Keratinocyte (primary cell): ENCODE data around the gene MT3. TPM values are rescaled to one million over a fixed set of nuclear protein-coding genes. Genes with fewer than 3 reads are reported as not detected.

Source experiments
- DNase-seq: peaks from one replicate; pipeline ENCODE4 v3.0.0-alpha.2; 2011; ENCODE audit warnings: low read depth, missing footprints, low spot score
- FAIRE-seq: peaks from 2 replicates; lab custom pipeline; 2011; peaks lifted over from hg19 to GRCh38; lab: Jason Lieb, UNC
- H2AFZ ChIP-seq: 2 replicates; pipeline ENCODE4 v1.6.0; 2012; ENCODE audit warnings: low read length, control low read depth, inconsistent platforms; ENCODE audit not compliant: control insufficient read depth
- H3K27ac ChIP-seq: 2 replicates; pipeline ENCODE4 v1.5.1; 2011; ENCODE audit warnings: low read length; ENCODE audit not compliant: control insufficient read depth, insufficient read depth
- H3K27me3 ChIP-seq: 3 replicates; pipeline ENCODE4 v1.6.0; 2011; ENCODE audit warnings: low read length; ENCODE audit not compliant: control insufficient read depth, insufficient read depth; ENCODE audit errors: extremely low read depth
- H3K36me3 ChIP-seq, 2 experiments: 2 replicates in 1 of 2; 3 replicates in 1 of 2; pipeline ENCODE4 v1.5.1; 2011; ENCODE audit warnings: low read length in 2 of 2, mild to moderate bottlenecking in 1 of 2; ENCODE audit not compliant: control insufficient read depth in 2 of 2, insufficient read depth in 2 of 2; ENCODE audit errors: extremely low read depth in 1 of 2
- H3K4me1 ChIP-seq: 3 replicates; pipeline ENCODE4 v1.5.1; 2011; ENCODE audit warnings: low read length; ENCODE audit not compliant: control insufficient read depth, insufficient read depth; ENCODE audit errors: extremely low read depth
- H3K4me2 ChIP-seq: 3 replicates; pipeline ENCODE4 v1.6.0; 2011; ENCODE audit warnings: low read depth, low read length; ENCODE audit not compliant: control insufficient read depth, insufficient read depth; ENCODE audit errors: extremely low read depth
- H3K4me3 ChIP-seq, 3 experiments: fragments of 200-600 bp in 1 of 3; sonication (generic) in 1 of 3; 2 replicates in 2 of 3; 3 replicates in 1 of 3; pipeline ENCODE4 v1.5.1; 2011 to 2016; ENCODE audit warnings: low read length in 3 of 3, mild to moderate bottlenecking in 3 of 3, control low read depth in 2 of 3, inconsistent platforms in 1 of 3, low read depth in 1 of 3, mixed read lengths in 1 of 3, mixed run types in 1 of 3, moderate library complexity in 1 of 3; ENCODE audit not compliant: control insufficient read depth in 2 of 3, insufficient read depth in 2 of 3; ENCODE audit errors: extremely low read depth in 1 of 3
- H3K79me2 ChIP-seq: 2 replicates; pipeline ENCODE4 v1.6.0; 2012; ENCODE audit warnings: low read length; ENCODE audit not compliant: control insufficient read depth, insufficient read depth
- H3K9ac ChIP-seq: 3 replicates; pipeline ENCODE4 v1.6.0; 2011; ENCODE audit warnings: low read length; ENCODE audit not compliant: control insufficient read depth, insufficient read depth; ENCODE audit errors: extremely low read depth
- H3K9me1 ChIP-seq: 3 replicates; pipeline ENCODE4 v1.6.0; 2011; ENCODE audit warnings: low read length; ENCODE audit not compliant: control insufficient read depth, insufficient read depth; ENCODE audit errors: extremely low read depth
- H3K9me3 ChIP-seq: 2 replicates; pipeline ENCODE4 v1.5.1; 2012; ENCODE audit warnings: low read depth, low read length; ENCODE audit not compliant: control insufficient read depth
- H4K20me1 ChIP-seq: 3 replicates; pipeline ENCODE4 v1.6.0; 2011; ENCODE audit warnings: low read length; ENCODE audit not compliant: control insufficient read depth, insufficient read depth; ENCODE audit errors: extremely low read depth
- CTCF ChIP-seq, 3 experiments: IDR thresholded peaks in 1 of 3; conservative IDR thresholded peaks in 1 of 3; optimal IDR thresholded peaks in 1 of 3; 2 replicates in 2 of 3; 3 replicates in 1 of 3; pipeline versions ENCODE3 to v1.5.1; 2011; ENCODE audit warnings: low read length in 3 of 3, mild to moderate bottlenecking in 3 of 3, moderate library complexity in 2 of 3, control low read depth in 1 of 3, inconsistent platforms in 1 of 3; ENCODE audit not compliant: insufficient read depth in 2 of 3; ENCODE audit errors: extremely low read depth in 1 of 3
- EZH2 ChIP-seq: IDR thresholded peaks from one replicate; pipeline ENCODE4 v1.6.1; 2012; ENCODE audit warnings: inconsistent platforms, mild to moderate bottlenecking, low read length, moderate library complexity
- dilution Hi-C: fragments of 300-500 bp; cut with MboI; formaldehyde crosslinking; loops from one replicate; pipeline ENCODE4 v1.7.0; 2020; ENCODE audit warnings: low sequenced_read_pairs; ENCODE audit not compliant: extremely low pct_ligation_motif_present
- polyA plus RNA-seq, 5 experiments: library from polyadenylated mRNA; depleted of rRNA in 3 of 5; stranded (reverse) in 3 of 5; stranded (forward) in 1 of 5; unstranded in 1 of 5; fragments of >200 nt; gene quantifications; 1 replicate in 1 of 5; 2 replicates in 3 of 5; 3 replicates in 1 of 5; pipeline versions ENCODE4 v1.2.1 to v1.2.3, GENCODE V29; 2011 to 2012; ENCODE audit warnings: missing spikeins in 2 of 5, low read depth in 1 of 5, low replicate concordance in 1 of 5

Gene MT3
- polyA plus RNA-seq, 1 donor (not counting 4 experiments of a cell fraction or from before 2014, with no cell fraction given), result not detected

- H3K36me3 ChIP-seq, result no peaks in the 10 kb centered on the region
- no peaks in the 10 kb centered on the region for H3K27me3 ChIP-seq
- no peaks in the 10 kb centered on the region for H3K9me1 ChIP-seq
- peak overlapping the region; percentile 79 for H3K9ac ChIP-seq
- TF ChIP-seq EZH2, result no peak
- TF ChIP-seq CTCF (optimal IDR thresholded peaks at IDR 0.05 in 1 of 3, IDR thresholded peaks at IDR 0.05 in 1 of 3, conservative IDR thresholded peaks at IDR 0.05 in 1 of 3; ENCODE audit: extremely low read depth in 1 of 3, insufficient read depth in 2 of 3, low read length in 3 of 3), result no peak
- H3K79me2 ChIP-seq, result no peaks in the 10 kb centered on the region
- peak overlapping the region; percentile 13 to 62 (median 57) for H3K4me3 ChIP-seq
- no peaks in the 10 kb centered on the region for H4K20me1 ChIP-seq
- no peak overlapping the region for H2AFZ ChIP-seq
- H3K27ac ChIP-seq, result peak overlapping the region; percentile 95
- H3K9me3 ChIP-seq, result no peaks in the 10 kb centered on the region
- DNase-seq (no peak), FAIRE-seq (no peak)
- peak overlapping the region; percentile 81 for H3K4me2 ChIP-seq
- H3K4me1 ChIP-seq, result peaks cover 49% of the 10 kb centered on the region
- dilution Hi-C loops, result no loop called here
Measured at GRCh38 chr16:56606476-56607108, 17.3 kb downstream of the MT3 start.

- Histone ChIP-seq H3K27ac (peak overlapping the region; percentile 95), H3K9ac (peak overlapping the region; percentile 79), H3K9me1 (no peaks in the 10 kb centered on the region), H4K20me1 (no peaks in the 10 kb centered on the region), H2AFZ (no peak overlapping the region), H3K4me1 (peaks cover 52% of the 10 kb centered on the region), H3K36me3 (no peaks in the 10 kb centered on the region), H3K9me3 (no peaks in the 10 kb centered on the region), H3K4me2 (peak overlapping the region; percentile 81), H3K79me2 (no peaks in the 10 kb centered on the region), H3K27me3 (no peaks in the 10 kb centered on the region), H3K4me3 (peak overlapping the region; percentile 13 to 62 (median 57))
- peak; percentile 97 for DNase-seq
- peak; percentile 97 for FAIRE-seq
- TF ChIP-seq CTCF (optimal IDR thresholded peaks at IDR 0.05 in 1 of 3, IDR thresholded peaks at IDR 0.05 in 1 of 3, conservative IDR thresholded peaks at IDR 0.05 in 1 of 3; ENCODE audit: extremely low read depth in 1 of 3, insufficient read depth in 2 of 3, low read length in 3 of 3), result no peak
- TF ChIP-seq EZH2, result no peak
- dilution Hi-C loops, result no loop called here
Measured at GRCh38 chr16:56607109-56607618, 17.8 kb downstream of the MT3 start.
